Kidney epithelial cell (primary cell): ENCODE measurements around the gene FABP2. TPM values are rescaled to one million over a fixed set of nuclear protein-coding genes. Genes with fewer than 3 reads are reported as not detected.
"Not testable (repeated sequence)": the region's sequence is repeated elsewhere in the genome, so short reads cannot be mapped to it uniquely, and the experiment has no call there.

Experiments
- DNase-seq: peaks from one replicate; pipeline ENCODE4 v3.0.0-alpha.2; 2010; ENCODE audit warnings: low read depth
- H3K27me3 ChIP-seq: 2 replicates; pipeline ENCODE4 v1.6.0; 2011; ENCODE audit warnings: low read length; ENCODE audit not compliant: control insufficient read depth, insufficient read depth
- H3K36me3 ChIP-seq: 2 replicates; pipeline ENCODE4 v1.5.1; 2011; ENCODE audit warnings: low read length; ENCODE audit not compliant: control insufficient read depth, insufficient read depth
- H3K4me3 ChIP-seq: 2 replicates; pipeline ENCODE4 v1.5.1; 2011; ENCODE audit warnings: low read depth, mild to moderate bottlenecking, control low read depth, low read length
- total RNA-seq: library from RNA; depleted of rRNA; stranded (reverse); fragments of >200 nt; gene quantifications from 2 replicates; pipeline ENCODE4 v1.2.3, GENCODE V29; 2015
- TF ChIP-seq, protein P1 (sequence below): IDR thresholded peaks from 2 replicates; pipeline ENCODE4 v1.5.1; 2011; ENCODE audit warnings: mild to moderate bottlenecking, moderate library complexity, low read length, control low read depth, inconsistent platforms; ENCODE audit not compliant: insufficient read depth, poor library complexity, severe bottlenecking

The FABP2 gene
- total RNA-seq, 1 donor from 2014 or later, result not detected

GRCh38 chr4:119337010-119337409 is 15.1 kb upstream of the FABP2 start:
- no peak for DNase-seq
- H3K36me3 ChIP-seq, result no peaks in the 10 kb centered on the region
- H3K4me3 ChIP-seq, result no peak overlapping the region
- no peaks in the 10 kb centered on the region for H3K27me3 ChIP-seq
- TF ChIP-seq, protein P1, sequence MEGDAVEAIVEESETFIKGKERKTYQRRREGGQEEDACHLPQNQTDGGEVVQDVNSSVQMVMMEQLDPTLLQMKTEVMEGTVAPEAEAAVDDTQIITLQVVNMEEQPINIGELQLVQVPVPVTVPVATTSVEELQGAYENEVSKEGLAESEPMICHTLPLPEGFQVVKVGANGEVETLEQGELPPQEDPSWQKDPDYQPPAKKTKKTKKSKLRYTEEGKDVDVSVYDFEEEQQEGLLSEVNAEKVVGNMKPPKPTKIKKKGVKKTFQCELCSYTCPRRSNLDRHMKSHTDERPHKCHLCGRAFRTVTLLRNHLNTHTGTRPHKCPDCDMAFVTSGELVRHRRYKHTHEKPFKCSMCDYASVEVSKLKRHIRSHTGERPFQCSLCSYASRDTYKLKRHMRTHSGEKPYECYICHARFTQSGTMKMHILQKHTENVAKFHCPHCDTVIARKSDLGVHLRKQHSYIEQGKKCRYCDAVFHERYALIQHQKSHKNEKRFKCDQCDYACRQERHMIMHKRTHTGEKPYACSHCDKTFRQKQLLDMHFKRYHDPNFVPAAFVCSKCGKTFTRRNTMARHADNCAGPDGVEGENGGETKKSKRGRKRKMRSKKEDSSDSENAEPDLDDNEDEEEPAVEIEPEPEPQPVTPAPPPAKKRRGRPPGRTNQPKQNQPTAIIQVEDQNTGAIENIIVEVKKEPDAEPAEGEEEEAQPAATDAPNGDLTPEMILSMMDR, result no peak

- DNase-seq, H3K27me3 ChIP-seq, H3K4me3 ChIP-seq, H3K36me3 ChIP-seq: not testable (repeated sequence)
Observed at GRCh38 chr4:119336332-119336979, 14.5 kb upstream of the FABP2 start.

GRCh38 chr4:119329835-119330620 is 8.1 kb upstream of the FABP2 start:
- Histone ChIP-seq H3K4me3 (no peak overlapping the region), H3K36me3 (no peaks in the 10 kb centered on the region), H3K27me3 (no peaks in the 10 kb centered on the region)
- TF ChIP-seq, protein P1, result no peak
- DNase-seq, result no peak

DNA sequence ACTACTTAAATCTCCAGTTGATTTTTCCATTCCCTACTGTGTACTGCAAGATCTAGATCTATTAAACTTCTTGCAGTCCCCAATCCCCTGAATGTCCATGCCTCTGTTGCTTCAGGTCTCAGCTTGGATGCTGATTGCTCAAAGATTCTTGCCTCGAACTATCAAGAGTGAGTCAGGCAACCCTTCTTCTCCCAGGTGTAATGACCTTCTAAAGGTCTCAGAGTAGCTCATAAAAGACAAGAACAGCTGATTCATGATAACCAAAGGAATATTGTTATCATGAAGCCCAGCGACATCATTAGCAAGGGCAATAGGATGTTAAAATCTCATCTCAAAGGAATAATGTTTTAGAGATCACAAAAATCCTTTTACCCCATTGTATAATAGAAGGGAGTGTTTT is 6.8 kb upstream of the FABP2 start:
- TF ChIP-seq, protein P1, result no peak
- DNase-seq, result no peak
- H3K27me3 ChIP-seq, result no peaks in the 10 kb centered on the region
- H3K4me3 ChIP-seq, result no peak overlapping the region
- no peaks in the 10 kb centered on the region for H3K36me3 ChIP-seq

DNA sequence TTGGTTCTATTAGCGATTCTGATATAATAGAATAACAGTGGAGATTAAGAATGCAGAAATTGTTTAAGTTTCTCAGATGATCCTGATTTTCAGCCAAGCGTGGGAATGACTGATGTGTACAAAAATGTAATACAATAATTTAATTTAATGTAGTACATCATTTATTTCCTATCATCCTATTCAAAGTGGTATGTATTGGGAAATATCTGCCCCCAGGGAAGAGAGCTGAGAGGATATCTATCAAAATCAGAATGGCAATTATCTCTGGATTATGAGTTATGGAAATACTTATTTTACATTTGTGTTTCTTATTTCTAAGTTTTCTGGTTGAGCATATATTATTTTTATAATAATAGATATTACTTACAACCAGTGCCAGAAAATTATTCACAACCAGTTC is 3.9 kb downstream of the FABP2 start:
- TF ChIP-seq, protein P1, result no peak
- no peak for DNase-seq
- H3K36me3 ChIP-seq, result no peaks in the 10 kb centered on the region
- no peak overlapping the region for H3K4me3 ChIP-seq
- H3K27me3 ChIP-seq, result no peaks in the 10 kb centered on the region

- TF ChIP-seq, protein P1, result no peak
- DNase-seq, result no peak
- H3K27me3 ChIP-seq, result no peaks in the 10 kb centered on the region
- H3K36me3 ChIP-seq, result no peaks in the 10 kb centered on the region
- H3K4me3 ChIP-seq, result no peak overlapping the region
Observed at GRCh38 chr4:119315036-119315435, 6.9 kb downstream of the FABP2 start.
